Measurements from ENCODE around the gene CYP27B1. TPM values are rescaled to one million over a fixed set of nuclear protein-coding genes. Genes with fewer than 3 reads are reported as not detected.

The CYP27B1 gene
- total RNA-seq, 2 experiments from 2014 or later = 6.9 to 7.1 TPM

- BruUV-seq (replicated peaks) = no TSS peak
- intact Hi-C loops (cut with micrococcal nuclease; ENCODE audit: unreplicated experiment) = no loop called here
- POLR2A ChIA-PET = no interaction called here
These were observed 28.5 kb upstream of the CYP27B1 start for GRCh38 chr12:57795354-57795753.

GRCh38 chr12:57793920-57794319 is 27.0 kb upstream of the CYP27B1 start:
- Histone ChIP-seq H3K9me2 (ENCODE audit: insufficient read depth, low read length) (no peaks in the 10 kb centered on the region), H3K4me2 (ENCODE audit: low read length) (no peak overlapping the region), H3K4me3 (ENCODE audit: low read depth, low read length, poor library complexity, severe bottlenecking) (no peak overlapping the region), H3K27ac (ENCODE audit: low read depth, low read length, poor library complexity, severe bottlenecking) (no peak overlapping the region), H3K36me3 (ENCODE audit: insufficient read depth, low read length) (peaks cover 90% of the 10 kb centered on the region), H4K20me1 (ENCODE audit: insufficient read depth, low read length) (no peaks in the 10 kb centered on the region), H3K4me1 (ENCODE audit: insufficient read depth, low read length, poor library complexity, severe bottlenecking) (no peaks in the 10 kb centered on the region), H3K9me3 (ENCODE audit: low read length) (no peaks in the 10 kb centered on the region), H3K79me2 (ENCODE audit: insufficient read depth, low read depth, low read length) (no peaks in the 10 kb centered on the region), H2AFZ (ENCODE audit: low read length) (no peak overlapping the region)
- POLR2A ChIA-PET = interaction anchor here (0.5 to 2.1 kb wide), 3 partner anchors 14 to 37 kb away, joined by 3 to 4 read pairs (median 4); no protein-coding TSS in a partner anchor
- intact Hi-C loops (cut with micrococcal nuclease; ENCODE audit: unreplicated experiment) = no loop called here
- no TSS peak for BruUV-seq (replicated peaks)
- TF ChIP-seq CTCF (conservative IDR thresholded peaks at IDR 0.05; ENCODE audit: low read length) = no peak
- TF ChIP-seq EZH2phosphoT487 (IDR thresholded peaks at IDR 0.05; ENCODE audit: borderline replicate concordance, low read depth, low read length) = no peak
- CTCF ChIA-PET (ENCODE audit: unreplicated experiment) = interaction anchor here (1.2 kb wide), 1 partner anchor 11 kb away, joined by 4 read pairs; no protein-coding TSS in a partner anchor
- no peak for DNase-seq (ENCODE audit: low spot score)

More at GRCh38 chr12:57795354-57795753, 28.5 kb upstream of the CYP27B1 start:
- no peak overlapping the region for H3K4me2 ChIP-seq (ENCODE audit: low read length)
- peaks cover 90% of the 10 kb centered on the region for H3K36me3 ChIP-seq (ENCODE audit: insufficient read depth, low read length)
- H3K9me3 ChIP-seq (ENCODE audit: low read length) = no peaks in the 10 kb centered on the region
- no peak overlapping the region for H2AFZ ChIP-seq (ENCODE audit: low read length)
- no peak overlapping the region for H3K27ac ChIP-seq (ENCODE audit: low read depth, low read length, poor library complexity, severe bottlenecking)
- no peaks in the 10 kb centered on the region for H3K9me2 ChIP-seq (ENCODE audit: insufficient read depth, low read length)
- CTCF ChIA-PET (ENCODE audit: unreplicated experiment) = no interaction called here
- H3K4me1 ChIP-seq (ENCODE audit: insufficient read depth, low read length, poor library complexity, severe bottlenecking) = no peaks in the 10 kb centered on the region
- H4K20me1 ChIP-seq (ENCODE audit: insufficient read depth, low read length) = no peaks in the 10 kb centered on the region
- no peak for DNase-seq (ENCODE audit: low spot score)
- no peak for TF ChIP-seq CTCF (conservative IDR thresholded peaks at IDR 0.05; ENCODE audit: low read length)
- no peak for TF ChIP-seq EZH2phosphoT487 (IDR thresholded peaks at IDR 0.05; ENCODE audit: borderline replicate concordance, low read depth, low read length)
- H3K79me2 ChIP-seq (ENCODE audit: insufficient read depth, low read depth, low read length) = no peaks in the 10 kb centered on the region
- no peak overlapping the region for H3K4me3 ChIP-seq (ENCODE audit: low read depth, low read length, poor library complexity, severe bottlenecking)

- ChIA-PET POLR2A (interaction anchor here (0.8 to 1.2 kb wide), 3 partner anchors 11 to 19 kb away, joined by 3 to 5 read pairs (median 3); partner anchors contain the start of genes EEF1AKMT3 and METTL1), CTCF (ENCODE audit: unreplicated experiment) (no interaction called here)
- H4K20me1 ChIP-seq (ENCODE audit: insufficient read depth, low read length) = no peaks in the 10 kb centered on the region
- H3K4me2 ChIP-seq (ENCODE audit: low read length) = peak overlapping the region; percentile 56
- intact Hi-C loops (cut with micrococcal nuclease; ENCODE audit: unreplicated experiment) = loop anchor here (5.0 kb wide), 1 partner anchor 123 kb away; no protein-coding TSS in a partner anchor
- peaks cover 20% of the 10 kb centered on the region for H3K4me1 ChIP-seq (ENCODE audit: insufficient read depth, low read length, poor library complexity, severe bottlenecking)
- no peak overlapping the region for H3K4me3 ChIP-seq (ENCODE audit: low read depth, low read length, poor library complexity, severe bottlenecking)
- BruUV-seq (replicated peaks) = TSS peak; percentile 77
- no peaks in the 10 kb centered on the region for H3K9me3 ChIP-seq (ENCODE audit: low read length)
- no peak overlapping the region for H2AFZ ChIP-seq (ENCODE audit: low read length)
- no peak for TF ChIP-seq CTCF (conservative IDR thresholded peaks at IDR 0.05; ENCODE audit: low read length)
- TF ChIP-seq EZH2phosphoT487 (IDR thresholded peaks at IDR 0.05; ENCODE audit: borderline replicate concordance, low read depth, low read length) = no peak
- no peak overlapping the region for H3K27ac ChIP-seq (ENCODE audit: low read depth, low read length, poor library complexity, severe bottlenecking)
- H3K79me2 ChIP-seq (ENCODE audit: insufficient read depth, low read depth, low read length) = peaks cover 25% of the 10 kb centered on the region
- no peak for DNase-seq (ENCODE audit: low spot score)
- H3K9me2 ChIP-seq (ENCODE audit: insufficient read depth, low read length) = no peaks in the 10 kb centered on the region
- peaks cover 46% of the 10 kb centered on the region for H3K36me3 ChIP-seq (ENCODE audit: insufficient read depth, low read length)
These were observed 17.0 kb upstream of the CYP27B1 start for GRCh38 chr12:57783861-57784260.
